Ascending aorta (tissue), 2 donors: ENCODE measurements around the gene SGF29. TPM values are rescaled to one million over a fixed set of nuclear protein-coding genes. Genes with fewer than 3 reads are reported as not detected.
"Not testable (repeated sequence)": the region's sequence is repeated elsewhere in the genome, so short reads cannot be mapped to it uniquely, and the experiment has no call there.

Experiments
- DNase-seq, 2 donors: peaks; one replicate each; pipeline ENCODE4 v3.0.0-alpha.2; 2019; ENCODE audit warnings: low spot score in 2 of 2
- H3K27ac ChIP-seq, 2 donors: fragments of 200-600 bp; sonication (generic); one replicate each; pipeline ENCODE4 v1.5.1; 2016 to 2017; ENCODE audit warnings: mild to moderate bottlenecking in 1 of 2
- H3K27me3 ChIP-seq: fragments of 200-600 bp; sonication (generic); one replicate; pipeline ENCODE4 v1.5.1; 2017
- H3K36me3 ChIP-seq, 2 donors: fragments of 200-600 bp; sonication (generic); one replicate each; pipeline ENCODE4 v1.5.1; 2016
- H3K4me1 ChIP-seq, 2 donors: fragments of 200-600 bp; sonication (generic); one replicate each; pipeline ENCODE4 v1.5.1; 2016 to 2017; ENCODE audit warnings: mild to moderate bottlenecking in 1 of 2
- H3K4me3 ChIP-seq, 2 donors: fragments of 200-600 bp; sonication (generic); one replicate each; pipeline ENCODE4 v1.5.1; 2016 to 2017; ENCODE audit warnings: mild to moderate bottlenecking in 1 of 2
- H3K9me3 ChIP-seq, 2 donors: fragments of 200-600 bp; sonication (generic); one replicate each; pipeline ENCODE4 v1.5.1; 2016
- intact Hi-C: fragments of 100-400 bp; cut with DNase I; formaldehyde crosslinking; loops from one replicate; pipeline ENCODE4 v1.15.1; 2023
- total RNA-seq: library from RNA; depleted of rRNA; stranded (reverse); fragments of >200 nt; gene quantifications from one replicate; pipeline ENCODE4 v1.1.0, GENCODE V29; 2016
- TF ChIP-seq, protein P1 (sequence below), 3 experiments: fragments of 200-600 bp in 2 of 3; fragments of 450-650 bp in 1 of 3; sonication (generic) in 2 of 3; IDR thresholded peaks; one replicate each; pipeline ENCODE4 v1.5.1; 2016 to 2019; ENCODE audit warnings: antibody characterized with exemption in 3 of 3, mild to moderate bottlenecking in 1 of 3, moderate library complexity in 1 of 3

Gene SGF29
- total RNA-seq, 1 donor from 2014 or later, result 14.0 TPM

DNA sequence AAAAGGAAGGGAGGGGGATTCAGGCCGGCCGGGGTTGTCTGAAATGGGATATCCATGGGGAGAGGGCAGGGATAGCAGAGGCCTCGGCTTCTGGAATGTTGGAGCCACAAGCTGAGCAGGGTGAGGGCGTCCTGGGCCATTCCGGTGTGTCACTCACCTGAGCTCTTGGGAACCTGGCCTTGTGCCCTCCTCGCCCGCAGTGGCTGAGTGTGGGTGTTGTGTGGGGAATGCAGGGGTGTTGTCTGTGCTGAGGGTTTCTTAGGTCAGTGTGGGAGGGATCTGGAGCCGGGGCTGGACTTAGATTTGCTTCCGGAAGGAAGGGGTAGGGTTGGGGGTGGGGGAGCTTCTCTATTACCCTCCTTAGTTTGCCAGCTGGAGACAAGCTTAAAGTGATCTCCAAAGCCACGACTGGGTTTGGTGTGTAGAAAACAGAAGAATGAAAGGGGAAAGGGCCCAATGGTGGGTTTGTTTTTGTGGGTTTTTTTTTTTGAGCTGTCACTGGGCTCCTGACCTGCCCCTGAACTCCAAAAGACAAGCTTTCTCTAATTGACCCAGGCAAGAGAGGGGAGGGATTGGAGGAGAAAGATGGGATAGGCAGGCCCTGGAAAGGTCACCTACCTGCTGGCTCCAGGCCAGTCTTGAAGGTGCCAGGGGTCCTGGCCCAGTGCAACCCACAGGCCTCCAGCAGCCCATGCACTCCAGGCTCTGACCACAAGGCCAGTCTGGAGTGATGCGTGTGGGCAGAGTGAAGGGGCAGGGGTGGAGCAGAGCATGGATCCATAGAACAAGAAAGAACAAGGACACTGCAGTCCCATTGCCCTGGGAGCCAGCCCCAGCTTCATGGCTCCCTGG is 43.3 kb downstream of the SGF29 start, which contains the start of gene SULT1A2:
Gene SULT1A2 (minus strand): TSS at position 211 of the 852 bp plus-strand sequence. CDS start 1,120 bp downstream, outside the sequence.
- intact Hi-C loops, result no loop called here
- DNase-seq, result no peak
- no peak within 1 kb of the TSS for H3K27ac ChIP-seq

DNA sequence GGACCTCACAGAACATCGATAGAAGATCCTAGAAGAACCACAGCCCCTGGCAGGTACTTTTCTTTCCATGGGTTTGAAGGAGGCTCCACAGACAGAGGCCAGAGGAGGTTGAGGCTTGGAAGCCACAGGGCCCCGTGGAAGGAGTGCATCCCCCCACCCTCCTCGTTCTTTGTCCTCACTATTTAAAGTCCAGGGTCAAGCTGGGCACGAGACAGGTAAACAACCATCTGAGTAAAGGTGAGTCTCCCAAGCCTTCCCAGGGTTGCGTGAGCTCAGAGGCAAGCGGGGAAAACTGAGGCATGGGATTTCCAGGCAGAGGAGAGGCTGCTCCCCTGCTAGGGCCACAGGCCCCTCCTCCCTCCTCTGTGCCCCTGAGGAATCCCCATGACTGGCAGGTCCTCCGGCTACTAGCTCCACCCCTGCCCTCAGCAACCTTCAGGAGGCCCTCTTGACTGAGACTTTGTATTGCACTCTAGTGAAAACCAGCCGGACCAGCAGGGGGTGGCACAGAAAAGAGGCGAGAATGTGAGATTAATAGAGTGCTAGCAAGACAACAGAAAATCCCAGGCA is 44.1 kb downstream of the SGF29 start:
- Histone ChIP-seq H3K27ac (no peak overlapping the region), H3K36me3 (no peaks in the 10 kb centered on the region), H3K9me3 (no peaks in the 10 kb centered on the region), H3K4me1 (no peaks in the 10 kb centered on the region), H3K27me3 (no peaks in the 10 kb centered on the region), H3K4me3 (no peak overlapping the region)
- TF ChIP-seq, protein P1, sequence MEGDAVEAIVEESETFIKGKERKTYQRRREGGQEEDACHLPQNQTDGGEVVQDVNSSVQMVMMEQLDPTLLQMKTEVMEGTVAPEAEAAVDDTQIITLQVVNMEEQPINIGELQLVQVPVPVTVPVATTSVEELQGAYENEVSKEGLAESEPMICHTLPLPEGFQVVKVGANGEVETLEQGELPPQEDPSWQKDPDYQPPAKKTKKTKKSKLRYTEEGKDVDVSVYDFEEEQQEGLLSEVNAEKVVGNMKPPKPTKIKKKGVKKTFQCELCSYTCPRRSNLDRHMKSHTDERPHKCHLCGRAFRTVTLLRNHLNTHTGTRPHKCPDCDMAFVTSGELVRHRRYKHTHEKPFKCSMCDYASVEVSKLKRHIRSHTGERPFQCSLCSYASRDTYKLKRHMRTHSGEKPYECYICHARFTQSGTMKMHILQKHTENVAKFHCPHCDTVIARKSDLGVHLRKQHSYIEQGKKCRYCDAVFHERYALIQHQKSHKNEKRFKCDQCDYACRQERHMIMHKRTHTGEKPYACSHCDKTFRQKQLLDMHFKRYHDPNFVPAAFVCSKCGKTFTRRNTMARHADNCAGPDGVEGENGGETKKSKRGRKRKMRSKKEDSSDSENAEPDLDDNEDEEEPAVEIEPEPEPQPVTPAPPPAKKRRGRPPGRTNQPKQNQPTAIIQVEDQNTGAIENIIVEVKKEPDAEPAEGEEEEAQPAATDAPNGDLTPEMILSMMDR (IDR thresholded peaks at IDR 0.05), result no peak
- DNase-seq, result no peak
- intact Hi-C loops, result no loop called here

More for the DNA sequence above, 43.3 kb downstream of the SGF29 start, which contains the start of gene SULT1A2:
- H3K36me3 ChIP-seq, result no peaks in the 10 kb centered on the region
- H3K4me1 ChIP-seq, result no peaks in the 10 kb centered on the region
- TF ChIP-seq, protein P1 (IDR thresholded peaks at IDR 0.05), result no peak
- H3K9me3 ChIP-seq, result no peaks in the 10 kb centered on the region
- H3K27me3 ChIP-seq, result no peaks in the 10 kb centered on the region
- no peak within 1 kb of the TSS for H3K4me3 ChIP-seq

DNA sequence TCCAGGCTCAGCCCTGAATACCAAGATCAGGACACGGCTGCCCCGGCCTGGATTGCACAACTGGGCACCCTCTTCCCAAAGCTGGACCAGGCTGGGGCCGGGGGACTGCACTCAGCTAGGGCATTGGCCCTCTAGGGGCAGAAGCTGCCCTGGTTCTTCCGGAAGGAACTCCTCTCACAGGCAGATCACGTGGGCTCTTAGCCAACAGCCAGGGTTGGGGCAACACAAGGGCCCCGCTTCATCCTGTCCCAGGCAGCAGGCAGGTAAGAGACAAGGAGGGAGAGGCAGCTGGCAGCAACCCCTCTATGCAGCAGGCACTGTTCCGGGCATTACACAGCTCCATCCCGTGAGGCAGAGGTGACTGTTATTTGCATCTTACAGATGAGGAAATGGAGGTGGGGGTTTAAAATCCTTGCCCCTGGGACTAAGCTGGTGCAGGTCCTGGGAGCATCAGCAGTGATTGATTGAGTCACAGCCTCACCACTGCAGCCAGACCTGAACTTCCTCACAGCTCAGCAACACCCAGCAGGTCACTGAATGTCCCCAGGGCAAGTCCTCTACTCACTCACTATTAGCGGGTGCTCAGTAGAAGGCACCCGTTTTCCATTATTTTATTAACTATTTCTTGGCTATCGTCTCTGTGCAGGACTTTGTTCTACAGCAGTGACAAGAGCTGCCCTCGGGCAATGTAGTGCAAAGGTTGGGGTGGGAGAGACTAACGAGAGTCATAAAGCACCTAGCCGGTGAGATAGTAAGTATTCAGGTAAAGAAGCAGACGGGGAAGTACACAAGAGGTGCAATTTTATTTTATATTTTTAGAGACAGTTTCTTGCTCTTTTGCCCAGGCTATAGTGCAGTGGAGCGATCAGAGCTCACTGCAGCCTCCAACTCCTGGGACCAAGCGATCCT is 45.9 kb downstream of the SGF29 start:
- intact Hi-C loops, H3K27me3 ChIP-seq, H3K27ac ChIP-seq, H3K4me3 ChIP-seq, H3K9me3 ChIP-seq, H3K4me1 ChIP-seq, H3K36me3 ChIP-seq, DNase-seq: not testable (repeated sequence)

DNA sequence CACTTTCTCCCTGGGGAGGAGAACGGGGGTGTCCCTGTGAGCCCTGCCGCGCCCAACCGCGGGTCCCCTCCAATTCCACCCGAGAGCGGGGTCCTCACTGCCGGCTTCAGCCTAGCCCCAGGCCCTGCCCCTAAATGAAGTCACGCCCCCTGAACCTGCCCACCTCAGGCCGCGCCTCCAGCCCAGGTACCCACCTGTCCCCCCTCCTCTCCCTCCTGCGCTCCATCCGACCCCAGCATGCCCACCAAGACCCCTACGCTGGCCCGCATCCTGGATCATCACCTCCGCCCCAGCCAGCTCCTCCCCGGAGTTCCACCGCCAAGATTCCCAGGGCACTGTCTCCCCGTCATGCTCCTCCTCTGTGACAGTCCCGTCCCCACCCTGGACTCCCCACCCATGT is 47.2 kb downstream of the SGF29 start:
- H3K9me3 ChIP-seq, DNase-seq, H3K4me3 ChIP-seq, H3K27ac ChIP-seq, H3K4me1 ChIP-seq, H3K36me3 ChIP-seq, intact Hi-C loops, H3K27me3 ChIP-seq: not testable (repeated sequence)

DNA sequence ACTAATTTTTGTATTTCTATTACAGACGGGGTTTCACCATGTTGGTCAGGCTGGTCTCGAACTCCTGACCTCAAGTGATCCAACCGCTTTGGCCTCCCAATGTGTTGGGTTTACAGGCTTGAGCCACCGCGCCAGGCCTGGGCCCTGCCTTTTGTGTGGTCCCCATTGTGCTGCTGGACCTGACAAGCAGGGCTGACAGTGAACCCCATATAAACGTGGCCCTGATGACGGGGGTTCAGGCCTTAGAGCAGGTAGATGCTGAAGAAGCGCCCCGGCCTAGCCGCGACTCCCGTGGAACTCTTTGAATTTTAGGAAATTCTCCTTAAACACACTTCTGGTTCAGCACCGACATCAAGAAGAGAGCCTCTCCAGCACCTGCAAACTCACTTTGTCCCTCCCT is 47.9 kb downstream of the SGF29 start:
- DNase-seq, H3K36me3 ChIP-seq, intact Hi-C loops, H3K27ac ChIP-seq, H3K4me1 ChIP-seq, H3K9me3 ChIP-seq, H3K4me3 ChIP-seq, H3K27me3 ChIP-seq: not testable (repeated sequence)

DNA sequence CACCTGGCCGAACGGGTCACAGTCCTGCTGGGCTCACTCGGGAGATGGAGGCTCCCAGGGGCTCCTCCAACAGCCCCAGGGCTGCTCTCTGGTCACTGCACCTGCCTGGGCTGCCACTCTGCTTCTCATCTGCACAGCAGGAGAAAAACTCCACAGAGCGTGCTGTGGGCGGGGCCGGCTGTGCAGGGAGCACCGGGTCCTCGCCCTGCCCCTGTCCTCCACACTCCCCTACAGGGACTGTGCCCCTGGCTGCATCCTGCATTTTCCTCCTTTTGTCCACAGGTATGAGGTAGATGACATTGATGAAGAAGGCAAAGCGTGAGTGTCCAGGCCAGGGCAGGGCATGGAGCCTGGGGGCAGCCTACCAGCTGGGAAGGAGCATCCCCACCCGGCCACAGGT is 48.3 kb downstream of the SGF29 start:
- H3K27ac ChIP-seq, H3K36me3 ChIP-seq, H3K27me3 ChIP-seq, intact Hi-C loops, DNase-seq, H3K4me3 ChIP-seq, H3K4me1 ChIP-seq, H3K9me3 ChIP-seq: not testable (repeated sequence)

DNA sequence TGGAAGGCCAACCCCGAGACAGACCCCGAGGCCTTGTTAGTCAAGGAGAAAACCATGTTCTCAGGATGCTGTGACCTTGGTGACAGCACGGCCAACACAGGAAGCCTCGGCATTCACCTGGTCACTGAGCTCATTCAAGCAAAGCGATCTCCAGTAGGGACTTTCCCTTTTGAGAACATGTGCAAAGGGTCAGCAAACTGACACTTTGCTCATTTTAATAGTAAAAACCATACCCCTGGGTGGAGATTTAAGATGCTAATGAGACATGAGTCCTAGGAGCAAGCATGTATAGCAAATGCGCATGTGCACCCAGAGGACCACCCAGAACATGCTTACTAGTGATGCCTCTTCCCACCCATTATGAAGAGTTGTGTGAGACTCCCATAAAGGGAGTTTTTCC is 48.8 kb downstream of the SGF29 start:
- Histone ChIP-seq H3K36me3 (no peaks in the 10 kb centered on the region), H3K4me3 (no peak overlapping the region), H3K27ac (no peak overlapping the region), H3K9me3 (no peaks in the 10 kb centered on the region), H3K27me3 (no peaks in the 10 kb centered on the region), H3K4me1 (no peaks in the 10 kb centered on the region)
- intact Hi-C loops, result no loop called here
- TF ChIP-seq, protein P1 (IDR thresholded peaks at IDR 0.05), result no peak
- no peak for DNase-seq
